GM19035 (cell line): ENCODE results near the gene TEAD1.
"Not testable (repeated sequence)": the region's sequence is repeated elsewhere in the genome, so short reads cannot be mapped to it uniquely, and the experiment has no call there.

Source experiments
- ATAC-seq: cut with Tn5 transposase; IDR thresholded peaks from one replicate; pipeline ENCODE4 v1.9.1; 2021; ENCODE audit not compliant: unreplicated experiment

TEAD1 gene

GRCh38 chr11:12733091-12733490 is 58.9 kb downstream of the TEAD1 start:
- ATAC-seq = no peak

DNA sequence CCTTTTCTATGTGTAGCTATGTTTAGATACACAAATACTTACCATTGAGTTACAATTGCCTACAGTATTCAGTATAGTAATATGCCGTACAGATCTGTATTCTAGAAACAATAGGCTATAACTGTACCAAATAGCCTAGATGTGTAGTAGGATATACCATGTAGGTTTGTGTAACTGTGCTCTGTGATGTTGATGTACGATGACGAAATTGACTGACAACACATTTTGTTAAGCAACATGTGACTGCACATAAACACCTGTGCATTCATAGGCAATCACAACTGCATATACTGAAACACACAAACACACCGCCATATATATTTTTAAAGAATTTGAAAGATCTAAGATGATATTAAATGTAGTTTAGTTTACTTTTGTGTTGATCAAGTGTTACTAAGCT is 60.4 kb downstream of the TEAD1 start:
- ATAC-seq = no peak

- no peak for ATAC-seq
Observed at GRCh38 chr11:12735262-12735661, 61.0 kb downstream of the TEAD1 start.

GRCh38 chr11:12737024-12737423 is 62.8 kb downstream of the TEAD1 start:
- ATAC-seq = no peak

- no peak for ATAC-seq
Observed at GRCh38 chr11:12741671-12742216, 67.5 kb downstream of the TEAD1 start.

- ATAC-seq = no peak
Observed at GRCh38 chr11:12743834-12744449, 69.7 kb downstream of the TEAD1 start.

DNA sequence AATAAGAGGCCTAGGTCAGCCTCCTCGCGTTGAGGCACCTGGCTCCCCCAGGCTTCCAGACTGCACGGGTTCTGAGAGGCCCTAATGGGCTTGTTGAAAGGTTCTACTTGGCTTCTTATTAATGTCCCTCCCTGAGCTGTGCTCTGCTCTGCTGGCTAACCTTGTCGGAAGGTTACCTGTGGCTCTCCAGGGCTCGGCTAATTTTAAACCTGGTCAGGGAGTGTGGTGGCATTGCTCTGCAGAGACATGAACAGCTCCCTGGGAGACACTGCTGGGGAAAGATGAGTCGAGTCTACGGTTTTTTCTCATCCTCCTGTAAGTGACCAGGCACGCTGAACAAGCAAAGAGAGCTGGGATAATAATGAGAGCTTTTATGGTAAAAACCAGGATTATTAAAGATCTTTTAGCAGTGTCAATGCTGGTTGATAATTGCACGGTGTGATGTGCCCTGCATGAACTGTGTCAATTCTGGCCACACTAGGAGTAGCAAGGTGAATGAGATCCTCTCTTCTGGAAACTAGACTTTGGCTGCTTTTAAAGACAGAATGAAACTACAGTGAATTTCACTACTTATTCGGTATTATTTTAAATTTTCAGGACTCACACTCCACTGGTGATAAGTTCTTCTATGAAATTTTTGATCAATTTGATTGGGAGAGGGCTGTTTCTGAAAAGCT is 70.7 kb downstream of the TEAD1 start:
- ATAC-seq = no peak

DNA sequence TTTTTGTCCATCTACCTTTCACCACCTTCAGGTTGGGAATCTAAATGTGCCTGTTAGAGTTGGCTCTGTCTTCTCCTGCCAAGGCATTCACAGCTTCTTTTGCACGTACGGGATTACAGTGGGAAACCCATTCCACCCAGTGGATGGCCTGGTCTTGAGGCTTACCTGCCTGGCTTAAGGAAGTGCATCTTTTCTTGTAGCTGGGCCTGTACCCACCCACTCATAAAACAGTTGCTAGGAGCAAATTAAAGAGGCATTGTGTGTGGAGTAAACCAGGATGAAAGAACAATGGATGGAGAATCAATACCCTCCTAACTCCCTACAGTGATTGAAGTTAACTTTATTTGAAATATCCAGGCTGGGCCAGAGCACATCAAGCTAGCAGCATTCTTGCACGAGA is 71.6 kb downstream of the TEAD1 start:
- no peak for ATAC-seq

- ATAC-seq = no peak
Observed at GRCh38 chr11:12746593-12747097, 72.4 kb downstream of the TEAD1 start.

GRCh38 chr11:12748561-12748960 is 74.3 kb downstream of the TEAD1 start:
- no peak for ATAC-seq

DNA sequence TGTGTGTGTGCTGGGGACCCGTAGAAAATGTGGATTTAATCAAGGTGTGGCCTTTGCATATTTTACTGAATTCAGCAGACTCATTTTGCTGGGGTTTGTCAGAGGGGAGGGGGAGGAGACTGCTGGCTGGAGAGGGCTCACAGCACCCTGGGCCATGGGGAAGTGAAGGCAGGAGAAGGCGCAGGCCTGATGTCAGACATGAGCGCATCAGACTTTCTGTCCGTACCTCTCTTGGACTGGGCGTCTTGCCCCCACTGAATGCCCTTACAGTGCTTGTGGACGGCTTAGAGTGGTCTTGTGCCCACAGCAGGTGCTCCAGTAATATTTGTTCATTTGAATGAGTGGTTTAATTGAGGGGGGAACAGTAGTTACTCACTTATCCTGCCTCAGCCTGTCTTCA is 75.2 kb downstream of the TEAD1 start:
- ATAC-seq = no peak

- no peak for ATAC-seq
Observed at GRCh38 chr11:12750181-12750580, 76.0 kb downstream of the TEAD1 start.

DNA sequence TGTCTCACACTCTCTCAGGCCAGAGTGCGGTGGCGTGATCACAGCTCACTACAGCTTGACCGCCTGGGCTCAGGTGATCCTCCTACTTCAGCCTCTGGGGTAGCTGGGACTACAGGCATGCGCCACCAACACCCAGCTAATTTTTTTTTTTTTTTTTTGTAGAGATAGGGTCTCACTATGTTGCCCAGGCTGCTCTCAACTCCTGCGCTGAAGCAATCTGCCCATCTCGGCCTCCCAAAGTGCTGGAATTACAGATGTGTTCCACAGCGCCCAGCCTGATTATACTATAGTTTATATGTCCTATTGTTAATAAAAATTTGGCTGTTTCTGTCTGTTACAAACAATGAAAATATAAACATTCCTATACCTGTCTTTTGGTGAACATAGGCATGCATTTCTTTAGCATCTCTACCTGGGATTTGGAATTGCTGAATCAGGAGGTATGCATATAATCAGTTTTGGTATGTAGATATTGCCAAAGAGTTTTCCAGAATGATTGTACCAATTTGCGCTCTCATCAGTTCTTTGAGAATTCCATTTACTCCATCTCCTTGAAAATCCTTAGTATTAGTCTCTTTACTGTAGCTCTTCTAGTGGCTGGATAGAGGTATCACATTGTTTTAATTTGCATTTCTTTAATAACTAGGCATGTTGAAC is 78.8 kb downstream of the TEAD1 start:
- no peak for ATAC-seq

GRCh38 chr11:12754021-12754420 is 79.8 kb downstream of the TEAD1 start:
- ATAC-seq = no peak

GRCh38 chr11:12754582-12755234 is 80.5 kb downstream of the TEAD1 start:
- ATAC-seq = no peak

- no peak for ATAC-seq
Observed at GRCh38 chr11:12755510-12756453, 81.6 kb downstream of the TEAD1 start.

GRCh38 chr11:12756454-12756806 is 82.2 kb downstream of the TEAD1 start:
- no peak for ATAC-seq

- ATAC-seq = no peak
Observed at GRCh38 chr11:12756867-12757266, 82.6 kb downstream of the TEAD1 start.

DNA sequence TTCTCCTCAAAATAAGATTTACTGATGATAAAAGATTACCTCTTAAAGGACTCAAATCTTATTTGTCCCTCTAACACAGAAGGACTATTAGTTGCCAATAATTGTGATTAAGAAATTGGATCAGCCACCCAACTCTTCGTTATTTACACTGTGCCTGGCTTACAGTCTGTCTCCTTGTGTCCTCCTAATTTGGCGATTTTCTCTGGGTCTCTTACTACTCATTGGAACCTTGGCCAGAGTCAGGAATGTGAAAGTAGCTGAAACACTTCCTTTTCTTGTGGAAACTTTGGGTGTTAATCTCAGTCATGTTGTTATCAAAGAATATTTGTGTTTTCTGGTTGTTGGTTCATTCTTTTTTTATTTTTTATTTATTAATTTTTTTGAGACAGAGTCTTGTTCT is 83.2 kb downstream of the TEAD1 start:
- no peak for ATAC-seq

GRCh38 chr11:12758117-12758516 is 83.9 kb downstream of the TEAD1 start:
- ATAC-seq = not testable (repeated sequence)
